ENCODE measurements around the gene OCEL1. TPM values are rescaled to one million over a fixed set of nuclear protein-coding genes. Genes with fewer than 3 reads are reported as not detected.

The OCEL1 gene
- total RNA-seq, 1 donor from 2014 or later: 10.4 TPM

- Mint-ChIP-seq H3K27ac (ENCODE audit: unreplicated experiment) (peak overlapping the region; percentile 67), H3K4me1 (peaks cover 51% of the 10 kb centered on the region), H3K27me3 (ENCODE audit: low read depth) (peaks cover 9% of the 10 kb centered on the region), H3K9me3 (no peaks in the 10 kb centered on the region), H3K4me3 (peak overlapping the region; percentile 88), H3K36me3 (ENCODE audit: low read depth) (peaks cover 3% of the 10 kb centered on the region)
- TF ChIP-seq CTCF (conservative IDR thresholded peaks at IDR 0.05): no peak
- DNase-seq (ENCODE audit: low read depth, low spot score): no peak
These were observed 20.8 kb downstream of the OCEL1 start for GRCh38 chr19:17246681-17247425.

- H3K4me3 Mint-ChIP-seq: peak overlapping the region; percentile 81
- H3K4me1 Mint-ChIP-seq: peaks cover 41% of the 10 kb centered on the region
- peak; percentile 63 for DNase-seq (ENCODE audit: low read depth, low spot score)
- H3K9me3 Mint-ChIP-seq: no peaks in the 10 kb centered on the region
- no peaks in the 10 kb centered on the region for H3K36me3 Mint-ChIP-seq (ENCODE audit: low read depth)
- H3K27ac Mint-ChIP-seq (ENCODE audit: unreplicated experiment): peak overlapping the region; percentile 27
- TF ChIP-seq CTCF (conservative IDR thresholded peaks at IDR 0.05): no peak
- peaks cover 9% of the 10 kb centered on the region for H3K27me3 Mint-ChIP-seq (ENCODE audit: low read depth)
These were observed 22.2 kb downstream of the OCEL1 start for GRCh38 chr19:17248011-17248776.

- TF ChIP-seq CTCF (conservative IDR thresholded peaks at IDR 0.05): no peak
- Mint-ChIP-seq H3K27ac (ENCODE audit: unreplicated experiment) (no peak overlapping the region), H3K4me3 (no peak overlapping the region), H3K9me3 (no peaks in the 10 kb centered on the region), H3K36me3 (ENCODE audit: low read depth) (no peaks in the 10 kb centered on the region), H3K4me1 (peaks cover 33% of the 10 kb centered on the region), H3K27me3 (ENCODE audit: low read depth) (peaks cover 7% of the 10 kb centered on the region)
- DNase-seq (ENCODE audit: low read depth, low spot score): no peak
These were observed 24.0 kb downstream of the OCEL1 start for GRCh38 chr19:17249887-17250548.

- Mint-ChIP-seq H3K9me3 (no peaks in the 10 kb centered on the region), H3K4me3 (no peak overlapping the region), H3K36me3 (ENCODE audit: low read depth) (no peaks in the 10 kb centered on the region), H3K27ac (ENCODE audit: unreplicated experiment) (no peak overlapping the region), H3K4me1 (no peaks in the 10 kb centered on the region), H3K27me3 (ENCODE audit: low read depth) (no peaks in the 10 kb centered on the region)
- DNase-seq (ENCODE audit: low read depth, low spot score): no peak
- no peak for TF ChIP-seq CTCF (conservative IDR thresholded peaks at IDR 0.05)
These were observed 28.6 kb downstream of the OCEL1 start for GRCh38 chr19:17254636-17255035.

- Mint-ChIP-seq H3K36me3 (ENCODE audit: low read depth) (no peaks in the 10 kb centered on the region), H3K27me3 (ENCODE audit: low read depth) (no peaks in the 10 kb centered on the region), H3K4me3 (no peak overlapping the region), H3K9me3 (no peaks in the 10 kb centered on the region), H3K4me1 (no peaks in the 10 kb centered on the region), H3K27ac (ENCODE audit: unreplicated experiment) (no peak overlapping the region)
- no peak for DNase-seq (ENCODE audit: low read depth, low spot score)
- no peak for TF ChIP-seq CTCF (conservative IDR thresholded peaks at IDR 0.05)
These were observed 29.2 kb downstream of the OCEL1 start for GRCh38 chr19:17255150-17255621.

All from neural crest cell (in vitro differentiated cells).